Measurements from ENCODE around the gene SMU1.

SMU1 gene

GRCh38 chr9:32992595-32993238 lies 83.8 kb downstream of the SMU1 start:
- Histone ChIP-seq H4K20me1 (peaks cover 69% of the 10 kb centered on the region), H3K4me2 (no peak overlapping the region), H3K27me3 (no peaks in the 10 kb centered on the region), H3K27ac (no peak overlapping the region), H3K4me1 (no peaks in the 10 kb centered on the region), H3K9me3 (no peaks in the 10 kb centered on the region), H3K9ac (no peak overlapping the region), H3K4me3 (no peak overlapping the region), H3K36me3 (peaks cover 91% of the 10 kb centered on the region)
- TF ChIP-seq Cebpa-rat (IDR thresholded peaks at IDR 0.05) = no peak

GRCh38 chr9:32991897-32992594 lies 84.4 kb downstream of the SMU1 start:
- H3K27me3 ChIP-seq = no peaks in the 10 kb centered on the region
- H3K9me3 ChIP-seq = no peaks in the 10 kb centered on the region
- H3K27ac ChIP-seq = no peak overlapping the region
- H3K4me1 ChIP-seq = no peaks in the 10 kb centered on the region
- peaks cover 70% of the 10 kb centered on the region for H4K20me1 ChIP-seq
- TF ChIP-seq Cebpa-rat (IDR thresholded peaks at IDR 0.05) = no peak
- H3K4me2 ChIP-seq = no peak overlapping the region
- no peak overlapping the region for H3K4me3 ChIP-seq
- no peak overlapping the region for H3K9ac ChIP-seq
- H3K36me3 ChIP-seq = peaks cover 91% of the 10 kb centered on the region
